HEK293 (cell line): Measurements from ENCODE around the gene ROR2.

Experiments used
- REST ChIP-seq: fragments of 450-650 bp; formaldehyde crosslinking; IDR thresholded peaks from 2 replicates; pipeline ENCODE4 v1.5.1; 2016; ENCODE audit warnings: missing biosample characterization, missing genetic modification characterization
- ZFP41 ChIP-seq: fragments of 450-650 bp; formaldehyde crosslinking; IDR thresholded peaks from 2 replicates; pipeline ENCODE4 v1.5.1; 2016; ENCODE audit warnings: missing biosample characterization, missing genetic modification characterization, borderline replicate concordance
- ZNF16 ChIP-seq: fragments of 450-650 bp; formaldehyde crosslinking; IDR thresholded peaks from 2 replicates; pipeline ENCODE4 v1.5.1; 2016; ENCODE audit warnings: low read depth, missing biosample characterization, missing genetic modification characterization
- ZNF354C ChIP-seq: fragments of 450-650 bp; formaldehyde crosslinking; IDR thresholded peaks from 2 replicates; pipeline ENCODE4 v1.5.1; 2016; ENCODE audit warnings: missing biosample characterization, missing genetic modification characterization, low read depth, borderline replicate concordance
- ZNF366 ChIP-seq: fragments of 450-650 bp; formaldehyde crosslinking; conservative IDR thresholded peaks from 2 replicates; pipeline ENCODE4 v1.5.1; 2016; ENCODE audit warnings: missing biosample characterization, missing genetic modification characterization
- TF ChIP-seq, protein P1 (sequence below): fragments of 450-650 bp; formaldehyde crosslinking; IDR thresholded peaks from 2 replicates; pipeline ENCODE4 v1.5.1; 2016; ENCODE audit warnings: missing biosample characterization, missing genetic modification characterization
- TF ChIP-seq, protein P2 (sequence below): fragments of 450-650 bp; formaldehyde crosslinking; IDR thresholded peaks from 2 replicates; pipeline ENCODE4 v1.5.1; 2016; ENCODE audit warnings: missing biosample characterization, missing genetic modification characterization, low read depth

- TF ChIP-seq ZNF16 (tag by site-specific recombination) (no peak), ZNF366 (no peak), REST (tag by site-specific recombination) (no peak), ZNF354C (tag by site-specific recombination) (no peak), ZFP41 (tag by site-specific recombination) (no peak)
- TF ChIP-seq, protein P1, sequence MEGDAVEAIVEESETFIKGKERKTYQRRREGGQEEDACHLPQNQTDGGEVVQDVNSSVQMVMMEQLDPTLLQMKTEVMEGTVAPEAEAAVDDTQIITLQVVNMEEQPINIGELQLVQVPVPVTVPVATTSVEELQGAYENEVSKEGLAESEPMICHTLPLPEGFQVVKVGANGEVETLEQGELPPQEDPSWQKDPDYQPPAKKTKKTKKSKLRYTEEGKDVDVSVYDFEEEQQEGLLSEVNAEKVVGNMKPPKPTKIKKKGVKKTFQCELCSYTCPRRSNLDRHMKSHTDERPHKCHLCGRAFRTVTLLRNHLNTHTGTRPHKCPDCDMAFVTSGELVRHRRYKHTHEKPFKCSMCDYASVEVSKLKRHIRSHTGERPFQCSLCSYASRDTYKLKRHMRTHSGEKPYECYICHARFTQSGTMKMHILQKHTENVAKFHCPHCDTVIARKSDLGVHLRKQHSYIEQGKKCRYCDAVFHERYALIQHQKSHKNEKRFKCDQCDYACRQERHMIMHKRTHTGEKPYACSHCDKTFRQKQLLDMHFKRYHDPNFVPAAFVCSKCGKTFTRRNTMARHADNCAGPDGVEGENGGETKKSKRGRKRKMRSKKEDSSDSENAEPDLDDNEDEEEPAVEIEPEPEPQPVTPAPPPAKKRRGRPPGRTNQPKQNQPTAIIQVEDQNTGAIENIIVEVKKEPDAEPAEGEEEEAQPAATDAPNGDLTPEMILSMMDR (tag by site-specific recombination): no peak
- TF ChIP-seq, protein P2, sequence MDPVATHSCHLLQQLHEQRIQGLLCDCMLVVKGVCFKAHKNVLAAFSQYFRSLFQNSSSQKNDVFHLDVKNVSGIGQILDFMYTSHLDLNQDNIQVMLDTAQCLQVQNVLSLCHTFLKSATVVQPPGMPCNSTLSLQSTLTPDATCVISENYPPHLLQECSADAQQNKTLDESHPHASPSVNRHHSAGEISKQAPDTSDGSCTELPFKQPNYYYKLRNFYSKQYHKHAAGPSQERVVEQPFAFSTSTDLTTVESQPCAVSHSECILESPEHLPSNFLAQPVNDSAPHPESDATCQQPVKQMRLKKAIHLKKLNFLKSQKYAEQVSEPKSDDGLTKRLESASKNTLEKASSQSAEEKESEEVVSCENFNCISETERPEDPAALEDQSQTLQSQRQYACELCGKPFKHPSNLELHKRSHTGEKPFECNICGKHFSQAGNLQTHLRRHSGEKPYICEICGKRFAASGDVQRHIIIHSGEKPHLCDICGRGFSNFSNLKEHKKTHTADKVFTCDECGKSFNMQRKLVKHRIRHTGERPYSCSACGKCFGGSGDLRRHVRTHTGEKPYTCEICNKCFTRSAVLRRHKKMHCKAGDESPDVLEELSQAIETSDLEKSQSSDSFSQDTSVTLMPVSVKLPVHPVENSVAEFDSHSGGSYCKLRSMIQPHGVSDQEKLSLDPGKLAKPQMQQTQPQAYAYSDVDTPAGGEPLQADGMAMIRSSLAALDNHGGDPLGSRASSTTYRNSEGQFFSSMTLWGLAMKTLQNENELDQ (tag by site-specific recombination): no peak
Measured at GRCh38 chr9:91661451-91661850, 288.6 kb downstream of the ROR2 start.
